GM12865 (cell line): ENCODE measurements around the gene MFN2.

Source experiments
- DNase-seq: peaks from one replicate; pipeline ENCODE4 v3.0.0; 2010; ENCODE audit warnings: low read depth
- H3K4me3 ChIP-seq: 2 replicates; pipeline ENCODE4 v1.5.1; 2011; ENCODE audit warnings: mild to moderate bottlenecking, low read depth, low read length, control low read depth
- TF ChIP-seq, protein P1 (sequence below): IDR thresholded peaks from 2 replicates; pipeline ENCODE4 v1.5.1; 2011; ENCODE audit warnings: low read length, control low read depth, low read depth, inconsistent platforms; ENCODE audit not compliant: insufficient read depth; ENCODE audit errors: missing control alignments

The MFN2 gene

DNA sequence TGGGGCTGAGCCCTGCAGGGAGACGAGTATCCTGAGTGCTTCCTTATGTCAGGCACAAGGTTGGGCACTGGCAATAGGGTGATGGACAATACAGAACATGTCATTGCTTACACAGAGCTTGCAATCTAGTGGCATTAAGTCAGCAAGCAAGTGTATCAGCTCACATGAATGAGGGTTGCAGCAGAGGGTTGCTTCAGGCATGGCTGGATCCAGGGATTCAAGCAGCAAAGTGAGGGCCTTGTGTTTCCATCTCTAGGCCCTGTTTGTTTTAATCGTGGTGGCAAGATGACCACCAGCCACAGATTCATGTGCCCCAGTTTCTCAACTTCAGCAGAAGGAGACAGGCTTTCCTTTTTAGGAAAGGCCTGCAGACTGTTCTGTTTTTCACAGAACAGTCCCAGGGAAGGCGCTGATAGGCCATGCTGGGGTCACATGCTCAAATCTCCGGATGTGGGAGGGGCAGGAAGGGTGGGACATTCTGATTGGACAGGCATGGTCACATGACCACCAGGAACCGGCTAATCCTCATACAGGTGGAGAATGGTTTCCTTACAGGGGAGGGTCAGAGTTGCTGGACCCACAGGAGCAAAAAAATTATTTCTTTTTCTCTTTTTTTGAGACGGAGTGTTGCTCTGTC lies 31.3 kb upstream of the MFN2 start:
- TF ChIP-seq, protein P1, sequence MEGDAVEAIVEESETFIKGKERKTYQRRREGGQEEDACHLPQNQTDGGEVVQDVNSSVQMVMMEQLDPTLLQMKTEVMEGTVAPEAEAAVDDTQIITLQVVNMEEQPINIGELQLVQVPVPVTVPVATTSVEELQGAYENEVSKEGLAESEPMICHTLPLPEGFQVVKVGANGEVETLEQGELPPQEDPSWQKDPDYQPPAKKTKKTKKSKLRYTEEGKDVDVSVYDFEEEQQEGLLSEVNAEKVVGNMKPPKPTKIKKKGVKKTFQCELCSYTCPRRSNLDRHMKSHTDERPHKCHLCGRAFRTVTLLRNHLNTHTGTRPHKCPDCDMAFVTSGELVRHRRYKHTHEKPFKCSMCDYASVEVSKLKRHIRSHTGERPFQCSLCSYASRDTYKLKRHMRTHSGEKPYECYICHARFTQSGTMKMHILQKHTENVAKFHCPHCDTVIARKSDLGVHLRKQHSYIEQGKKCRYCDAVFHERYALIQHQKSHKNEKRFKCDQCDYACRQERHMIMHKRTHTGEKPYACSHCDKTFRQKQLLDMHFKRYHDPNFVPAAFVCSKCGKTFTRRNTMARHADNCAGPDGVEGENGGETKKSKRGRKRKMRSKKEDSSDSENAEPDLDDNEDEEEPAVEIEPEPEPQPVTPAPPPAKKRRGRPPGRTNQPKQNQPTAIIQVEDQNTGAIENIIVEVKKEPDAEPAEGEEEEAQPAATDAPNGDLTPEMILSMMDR = no peak
- DNase-seq = peak; percentile 55
- no peak overlapping the region for H3K4me3 ChIP-seq

- TF ChIP-seq, protein P1 = no peak
- no peak overlapping the region for H3K4me3 ChIP-seq
- no peak for DNase-seq
Observed at GRCh38 chr1:11951901-11952300, 28.3 kb upstream of the MFN2 start.

DNA sequence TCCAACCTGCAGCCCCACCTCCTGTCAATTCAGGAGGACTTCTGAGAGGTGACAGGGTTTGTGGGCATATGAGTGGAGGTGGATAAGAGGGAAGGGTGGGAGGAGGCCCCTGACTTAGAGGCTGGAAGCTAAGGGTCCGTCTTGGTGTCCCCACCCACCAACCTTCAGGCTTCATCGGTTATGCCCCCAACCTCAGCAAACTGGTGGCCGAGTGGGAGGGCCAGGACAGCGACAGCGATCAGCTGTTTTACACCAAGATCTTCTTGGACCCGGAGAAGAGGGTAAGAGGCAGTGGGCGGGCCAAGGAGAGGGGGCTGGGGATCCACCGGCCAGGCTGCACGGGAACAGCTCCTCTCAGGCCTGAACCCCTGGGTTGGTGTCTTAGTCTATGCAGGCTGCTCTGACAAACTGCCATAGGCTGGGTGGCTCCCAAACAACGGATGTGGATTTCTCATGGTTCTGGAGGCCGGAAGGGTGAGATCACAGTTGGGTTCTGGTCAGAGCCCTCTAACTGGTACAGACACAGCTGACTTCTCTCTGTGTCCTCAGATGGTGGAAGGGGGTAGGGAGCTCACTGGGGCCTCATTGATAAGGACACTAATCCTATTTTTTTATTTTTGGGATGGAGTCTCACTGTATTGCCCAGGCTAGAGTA lies 27.7 kb upstream of the MFN2 start:
- DNase-seq = no peak
- TF ChIP-seq, protein P1 = no peak
- H3K4me3 ChIP-seq = no peak overlapping the region

DNA sequence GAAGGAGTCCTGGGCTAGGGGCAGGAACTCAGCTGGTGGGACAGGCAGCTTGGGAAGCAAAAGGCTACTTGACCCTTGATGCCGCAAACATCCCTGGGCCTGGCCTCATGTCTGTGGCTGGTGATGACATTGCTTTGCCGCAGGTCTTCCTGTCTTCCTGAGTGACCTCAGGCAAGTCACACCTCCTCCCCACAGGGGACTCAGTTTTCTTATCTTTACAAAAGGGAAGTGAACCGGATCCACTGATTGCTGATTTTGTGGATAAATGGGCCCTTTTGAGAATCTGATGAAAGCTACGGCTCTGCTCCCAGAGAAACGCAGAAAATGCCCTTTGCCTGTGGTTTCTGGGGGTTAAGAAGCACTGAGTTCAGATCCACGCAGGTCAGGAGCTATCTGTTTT lies 25.0 kb upstream of the MFN2 start:
- H3K4me3 ChIP-seq = no peak overlapping the region
- TF ChIP-seq, protein P1 = no peak
- no peak for DNase-seq

DNA sequence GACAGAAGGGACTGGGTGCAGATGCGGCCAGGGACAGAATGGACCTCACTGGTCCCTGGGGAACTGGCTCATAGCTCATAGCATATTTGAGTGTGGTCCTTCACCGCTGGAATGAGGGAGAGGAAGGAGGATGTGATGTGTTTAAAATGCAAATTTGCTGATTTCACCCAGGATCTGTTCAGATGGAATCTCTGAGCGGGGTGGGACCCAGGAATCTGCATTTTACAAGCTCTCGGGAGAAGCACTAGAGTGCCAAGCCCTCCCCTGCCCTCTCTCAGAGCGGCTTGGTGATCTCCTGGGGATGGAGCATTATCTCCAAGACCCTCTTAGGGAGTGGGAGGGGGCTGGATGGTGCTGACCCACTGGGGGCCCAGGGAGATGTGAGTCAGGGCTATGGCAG lies 22.8 kb upstream of the MFN2 start:
- H3K4me3 ChIP-seq = no peak overlapping the region
- no peak for DNase-seq
- TF ChIP-seq, protein P1 = no peak

DNA sequence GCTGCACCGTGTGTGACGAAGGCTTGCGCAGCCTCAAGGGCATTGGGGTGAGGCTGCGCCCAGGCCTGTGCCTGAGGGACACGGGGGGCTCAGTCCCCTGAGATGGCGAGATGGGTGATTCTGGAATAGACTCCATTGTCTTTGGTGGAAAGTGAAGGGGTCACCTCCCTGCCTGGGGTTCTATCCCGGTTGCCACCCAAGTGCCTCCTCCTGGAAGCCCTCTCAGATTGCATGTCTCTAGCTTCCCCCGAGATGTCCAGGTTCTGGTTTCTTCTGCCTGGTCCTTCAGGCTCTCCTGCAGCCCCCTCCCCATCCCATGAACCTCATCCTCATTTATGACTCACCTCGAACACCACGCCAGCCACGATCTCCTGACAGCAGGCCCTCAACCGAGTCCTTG lies 22.3 kb upstream of the MFN2 start:
- TF ChIP-seq, protein P1 = no peak
- DNase-seq = no peak
- no peak overlapping the region for H3K4me3 ChIP-seq

DNA sequence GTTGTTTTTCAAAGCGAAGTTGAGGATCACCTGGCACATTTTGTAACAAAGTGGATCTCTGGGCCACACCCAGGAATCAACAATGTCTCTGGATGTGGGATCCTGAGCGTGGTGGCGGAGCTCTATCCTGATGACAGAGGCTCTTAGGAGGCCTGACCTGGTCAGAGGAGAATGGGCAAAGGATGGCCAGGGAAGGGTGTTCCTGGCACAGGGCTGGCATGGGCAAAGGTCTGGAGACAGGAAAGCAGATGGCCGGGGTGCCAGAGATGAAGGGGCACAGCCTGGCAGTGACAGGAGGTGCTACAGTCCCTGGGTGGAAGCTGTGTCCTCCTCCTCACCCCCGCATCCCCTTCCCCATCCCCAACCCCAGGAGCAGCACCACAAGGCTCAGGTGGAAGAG lies 20.0 kb upstream of the MFN2 start:
- no peak for DNase-seq
- TF ChIP-seq, protein P1 = no peak
- no peak overlapping the region for H3K4me3 ChIP-seq
